Measurements from ENCODE around the gene PCDH9.

GRCh38 chr13:66314911-66315310, 915.2 kb downstream of the PCDH9 start:
- no peak for TF ChIP-seq CTCF (IDR thresholded peaks at IDR 0.05; ENCODE audit: low read depth, low read length)
- no peak for TF ChIP-seq EZH2phosphoT487 (IDR thresholded peaks at IDR 0.05; ENCODE audit: low read depth)

Data from OCI-LY3 (cell line).